Activated CD4-positive, alpha-beta T cell treated with anti-CD3 and anti-CD28 coated beads, Interleukin-2, amount 50 U/mL, for 1 hour (primary cell): ENCODE results near the gene RGS6.

Experiments used
- DNase-seq: peaks from one replicate; pipeline ENCODE4 v3.0.0-alpha.2; 2020

RGS6 gene

DNA sequence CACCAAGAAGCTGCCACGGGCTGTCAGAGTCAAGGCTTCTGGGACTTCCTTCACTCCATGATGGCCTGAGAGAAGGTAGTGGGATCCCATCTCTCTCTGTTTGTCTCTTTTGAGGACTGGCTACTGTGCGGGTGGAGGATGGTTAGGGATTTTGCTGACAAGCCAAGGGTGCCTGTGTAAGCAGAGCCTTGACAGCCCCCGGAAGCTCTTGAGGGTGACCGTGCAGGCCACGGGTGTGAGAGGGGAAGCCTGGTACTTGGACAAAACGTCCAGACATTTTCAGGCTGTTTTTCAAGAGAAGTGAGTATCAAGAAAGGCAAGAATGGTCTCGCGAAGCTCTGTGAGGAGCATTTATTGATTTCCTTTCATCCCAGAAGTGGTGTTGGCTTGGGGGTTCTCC is 609.3 kb downstream of the RGS6 start:
- no peak for DNase-seq

DNA sequence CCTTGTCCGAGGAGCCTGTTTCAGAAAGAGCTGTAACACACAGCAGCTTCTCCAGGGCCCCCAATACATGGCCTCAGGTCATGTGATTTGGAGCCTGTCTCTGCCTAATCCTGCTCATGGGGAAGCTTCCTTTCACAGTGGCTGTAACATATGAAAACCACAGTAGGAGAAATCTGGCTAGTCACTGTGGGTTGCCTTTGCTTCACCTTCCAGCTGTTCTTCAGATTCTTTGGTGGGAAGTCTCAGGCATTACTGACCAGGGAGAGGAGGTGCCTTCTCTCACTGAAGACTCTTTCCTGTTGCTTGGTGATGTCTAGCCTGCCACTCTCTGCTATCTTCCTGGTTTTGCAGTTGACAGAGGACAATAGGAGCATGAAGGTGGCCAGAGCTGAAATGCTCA is 611.1 kb downstream of the RGS6 start:
- DNase-seq, result no peak

GRCh38 chr14:72544615-72545387 is 612.6 kb downstream of the RGS6 start:
- no peak for DNase-seq

DNA sequence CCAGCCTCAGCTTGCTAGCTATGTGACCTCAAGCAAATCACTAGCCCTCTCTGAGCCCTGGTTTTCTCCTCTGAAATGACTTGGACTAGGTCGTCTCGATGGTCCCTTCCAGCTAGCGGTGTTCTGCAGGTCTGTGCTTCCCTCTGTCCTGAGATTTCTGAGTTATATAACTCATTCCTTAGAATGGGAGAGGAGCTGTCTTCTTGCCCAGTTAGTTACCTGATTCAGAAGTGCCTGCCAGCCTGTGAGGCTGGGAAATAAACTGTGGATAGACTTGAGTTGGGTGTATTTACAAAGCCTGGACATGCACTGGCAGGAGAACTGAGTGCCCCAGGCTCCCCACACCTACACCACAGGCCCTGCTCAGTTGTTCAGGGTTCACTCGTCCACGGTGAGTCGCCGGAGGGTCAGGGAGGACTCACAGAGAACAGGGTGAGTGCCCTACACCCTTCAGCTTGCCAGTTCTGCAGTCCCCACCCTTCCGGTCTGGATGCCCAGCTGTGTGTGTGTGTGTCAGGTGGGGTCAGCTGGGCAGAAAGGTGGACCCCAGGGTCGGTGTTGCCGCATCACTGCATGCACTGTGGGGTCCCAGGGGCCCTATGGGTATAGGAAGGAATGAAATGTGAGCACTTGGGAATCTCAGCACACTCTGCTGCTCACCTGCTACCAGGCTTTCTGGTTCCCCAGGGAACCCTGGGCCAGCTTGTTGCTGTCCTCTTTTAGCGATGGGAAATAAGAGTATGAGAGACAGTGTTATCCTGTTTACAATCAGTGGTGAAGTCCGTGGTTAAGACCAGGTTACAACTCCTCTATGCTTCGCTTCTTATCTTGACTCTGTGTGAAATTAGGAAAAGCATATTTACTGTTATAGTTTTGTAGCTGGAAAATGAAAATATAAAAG is 613.4 kb downstream of the RGS6 start:
- no peak for DNase-seq

GRCh38 chr14:72546344-72547016 is 614.3 kb downstream of the RGS6 start:
- DNase-seq, result no peak

- DNase-seq, result no peak
Observed at GRCh38 chr14:72547999-72548398, 615.8 kb downstream of the RGS6 start.

DNA sequence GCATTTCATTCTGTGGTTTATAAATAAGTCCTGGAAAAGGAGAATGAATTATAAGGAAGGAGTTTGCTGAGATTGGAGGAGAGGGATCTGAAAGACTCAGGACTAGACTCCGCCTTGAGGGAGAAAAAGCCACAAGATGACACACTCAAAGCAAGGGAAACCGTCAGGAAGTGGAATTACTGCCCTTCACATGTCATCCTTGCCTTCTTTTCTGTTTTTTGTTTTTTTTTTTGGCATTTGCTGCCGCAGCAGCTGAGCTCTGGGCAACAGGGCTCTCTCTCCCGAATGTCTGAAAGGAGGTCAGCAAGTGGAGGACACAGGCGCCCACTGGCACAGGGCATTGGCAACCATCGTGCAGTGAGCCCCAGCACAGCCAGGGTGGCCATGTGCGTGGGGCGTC is 616.8 kb downstream of the RGS6 start:
- no peak for DNase-seq

DNA sequence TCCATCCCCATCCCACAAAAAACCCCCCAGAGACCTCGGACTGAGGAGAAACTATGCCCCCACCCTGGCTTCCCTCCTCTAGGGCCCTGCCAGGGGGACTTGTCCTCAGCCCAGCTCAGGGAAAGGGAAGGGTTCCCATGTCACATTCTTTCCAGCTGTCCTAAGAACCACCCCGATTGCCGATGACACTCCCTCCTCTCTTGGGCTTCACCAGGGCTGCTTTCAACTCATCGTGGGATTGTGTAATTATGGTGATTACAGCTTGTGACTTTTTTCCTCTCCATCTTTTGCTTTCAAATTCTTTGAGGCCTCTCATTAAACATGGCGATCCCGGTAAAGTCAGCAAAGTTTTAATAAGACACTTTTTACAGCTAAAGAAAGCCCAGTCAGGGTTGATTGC is 617.6 kb downstream of the RGS6 start:
- no peak for DNase-seq

DNA sequence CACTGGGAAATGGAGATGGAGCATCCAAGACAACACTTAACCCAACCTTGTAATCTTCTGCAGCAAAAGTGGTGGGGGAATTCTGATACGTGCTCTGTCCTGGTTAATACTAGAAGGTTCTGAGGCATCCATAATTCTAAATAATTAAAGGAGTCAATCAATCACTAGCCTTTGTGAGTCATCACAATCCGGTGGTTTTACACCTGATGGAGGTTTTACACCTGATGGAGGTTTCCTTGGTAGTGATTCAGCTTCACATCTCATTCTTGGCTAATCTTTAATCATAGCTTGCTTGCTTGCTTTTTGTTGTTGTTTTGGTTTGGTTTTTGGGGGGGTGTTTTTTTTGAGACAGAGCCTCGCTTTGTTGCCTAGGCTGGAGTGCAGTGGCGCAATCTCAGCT is 618.3 kb downstream of the RGS6 start:
- DNase-seq, result no peak

DNA sequence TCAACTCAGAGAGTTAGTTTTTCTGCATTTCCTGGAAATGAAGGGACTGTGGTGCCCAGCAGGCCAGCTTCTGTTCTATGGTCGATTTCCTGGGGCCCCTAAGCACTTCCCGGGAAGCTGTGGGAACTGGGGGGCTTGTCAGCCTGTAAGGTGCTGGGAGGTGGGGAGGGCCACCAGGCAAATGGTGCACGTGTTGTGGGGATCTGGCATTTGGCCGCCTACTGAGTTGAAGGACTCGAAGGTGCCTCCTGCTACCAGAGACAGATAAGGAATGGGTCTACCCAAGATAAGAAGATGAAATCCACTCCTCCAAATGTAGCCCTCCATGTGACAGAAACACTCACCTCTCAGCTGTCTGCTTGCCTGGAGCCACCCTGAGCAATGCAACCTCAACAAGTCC is 620.0 kb downstream of the RGS6 start:
- DNase-seq, result no peak

DNA sequence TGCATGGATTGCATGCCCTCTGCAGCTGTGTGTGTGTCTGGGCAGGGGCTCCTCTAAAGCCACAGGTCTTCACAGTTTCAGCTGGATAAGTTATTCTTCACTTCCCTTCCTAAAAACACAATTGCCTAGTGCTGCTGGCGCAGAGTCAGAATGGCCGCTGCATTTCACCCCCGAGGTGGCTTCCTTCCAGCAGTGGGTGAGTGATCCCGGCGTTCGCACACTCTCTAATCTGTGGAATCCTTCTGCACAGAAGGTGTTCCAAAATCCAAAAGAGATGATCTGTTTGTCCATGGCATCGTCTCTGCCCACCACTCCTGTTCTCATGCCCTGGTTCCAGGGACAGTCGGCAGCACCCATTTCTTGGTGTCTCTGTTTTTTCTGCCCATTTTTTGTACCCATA is 620.9 kb downstream of the RGS6 start:
- DNase-seq, result no peak

- no peak for DNase-seq
Observed at GRCh38 chr14:72553656-72554055, 621.4 kb downstream of the RGS6 start.

DNA sequence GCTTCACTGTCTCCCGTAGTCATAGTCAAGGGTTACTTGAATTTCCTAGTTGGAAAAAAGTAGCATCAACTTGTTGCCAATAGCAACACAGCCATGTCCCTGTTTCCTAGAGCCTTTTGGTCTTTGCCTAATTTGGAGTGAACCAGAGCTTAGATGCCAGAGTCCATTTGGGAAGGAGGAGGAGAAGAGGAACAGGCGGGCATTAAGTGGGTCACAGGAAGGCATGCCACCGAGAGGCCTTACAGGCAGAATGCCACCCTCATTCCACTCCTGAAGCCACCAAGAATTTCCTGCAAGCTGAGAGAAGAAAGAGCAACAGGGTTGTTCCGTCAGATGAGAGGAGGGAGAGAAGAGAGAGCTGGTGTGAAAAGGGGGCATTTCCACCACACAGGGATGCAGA is 622.2 kb downstream of the RGS6 start:
- DNase-seq, result no peak

GRCh38 chr14:72554994-72555608 is 622.9 kb downstream of the RGS6 start:
- no peak for DNase-seq

DNA sequence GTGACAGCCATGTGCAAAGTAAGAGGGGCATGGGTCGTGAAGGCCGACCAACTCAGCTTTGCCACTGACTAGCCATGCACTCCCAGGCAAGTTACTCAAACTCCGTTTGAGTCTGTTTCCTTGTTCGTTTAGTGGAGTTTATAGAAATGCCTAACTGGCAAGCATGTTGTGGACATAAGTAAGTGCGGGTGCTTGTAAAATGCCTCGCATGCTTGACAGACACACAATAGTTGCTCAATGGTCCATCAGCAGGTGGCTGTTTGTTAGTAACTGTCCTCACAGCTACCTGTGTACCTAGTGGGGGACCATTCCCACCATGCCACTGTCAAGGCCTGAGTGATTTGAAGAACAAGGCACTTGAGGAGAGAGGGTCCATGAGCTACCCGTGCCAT is 623.4 kb downstream of the RGS6 start:
- no peak for DNase-seq

DNA sequence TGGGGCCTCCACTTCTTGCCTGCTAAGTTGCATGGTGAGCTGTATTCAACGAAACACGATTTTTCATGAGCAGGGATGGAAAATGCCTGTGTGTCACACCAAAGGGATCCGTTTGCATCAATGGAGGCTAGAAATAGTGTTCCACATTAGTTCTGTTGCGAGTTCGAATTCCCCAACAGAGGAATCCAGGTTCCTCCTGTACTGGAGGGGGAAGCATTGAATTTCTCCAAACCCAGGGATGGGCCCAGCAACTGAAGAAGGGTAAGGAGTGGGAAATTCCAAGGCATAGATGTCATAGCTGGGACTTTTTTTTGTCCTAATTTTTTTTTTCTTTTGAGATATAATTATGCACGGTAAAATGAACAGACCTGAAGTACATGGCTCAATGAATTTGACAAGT is 625.4 kb downstream of the RGS6 start:
- DNase-seq, result no peak

- DNase-seq, result no peak
Observed at GRCh38 chr14:72558721-72559120, 626.5 kb downstream of the RGS6 start.

DNA sequence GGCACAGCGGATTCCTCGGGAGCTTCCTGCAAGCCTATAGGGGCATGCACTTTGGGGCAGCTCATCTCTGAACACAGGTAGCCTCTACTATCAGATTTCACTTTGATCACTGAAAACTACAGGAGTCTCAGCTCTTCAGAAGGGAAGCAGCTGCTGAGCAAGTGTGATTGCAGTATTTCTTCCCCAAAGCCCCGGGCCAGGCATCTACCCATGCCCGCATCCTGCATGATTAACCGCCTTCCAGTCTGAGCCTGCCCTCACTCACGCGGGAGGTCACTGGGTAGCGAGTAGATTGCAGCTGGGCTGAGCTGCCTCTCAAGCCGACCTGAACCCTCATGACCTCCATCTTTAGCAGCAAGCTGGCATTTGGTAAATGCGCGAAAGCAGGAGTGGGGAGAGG is 627.0 kb downstream of the RGS6 start:
- no peak for DNase-seq

GRCh38 chr14:72559669-72560255 is 627.5 kb downstream of the RGS6 start:
- DNase-seq, result no peak

DNA sequence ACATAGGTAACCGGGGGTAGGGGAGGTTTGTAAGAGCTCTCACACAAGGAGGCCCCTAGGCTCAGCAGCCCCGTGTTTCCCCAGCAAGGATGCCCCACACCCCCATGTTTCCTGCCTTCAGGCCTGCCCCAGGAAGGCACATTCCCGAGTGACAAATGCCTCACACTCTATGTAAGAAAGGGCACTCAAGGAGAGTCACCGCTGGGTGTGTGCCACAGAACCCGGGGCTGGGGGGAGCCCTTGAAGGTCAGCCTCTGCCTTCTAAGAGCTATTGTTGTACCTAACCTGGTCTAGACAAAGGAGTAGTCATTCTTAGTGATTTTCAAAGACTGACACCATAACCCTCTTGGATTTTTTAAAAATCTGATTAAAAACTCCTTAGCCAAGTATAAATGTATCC is 628.1 kb downstream of the RGS6 start:
- DNase-seq, result no peak

GRCh38 chr14:72560889-72561493 is 628.8 kb downstream of the RGS6 start:
- no peak for DNase-seq

DNA sequence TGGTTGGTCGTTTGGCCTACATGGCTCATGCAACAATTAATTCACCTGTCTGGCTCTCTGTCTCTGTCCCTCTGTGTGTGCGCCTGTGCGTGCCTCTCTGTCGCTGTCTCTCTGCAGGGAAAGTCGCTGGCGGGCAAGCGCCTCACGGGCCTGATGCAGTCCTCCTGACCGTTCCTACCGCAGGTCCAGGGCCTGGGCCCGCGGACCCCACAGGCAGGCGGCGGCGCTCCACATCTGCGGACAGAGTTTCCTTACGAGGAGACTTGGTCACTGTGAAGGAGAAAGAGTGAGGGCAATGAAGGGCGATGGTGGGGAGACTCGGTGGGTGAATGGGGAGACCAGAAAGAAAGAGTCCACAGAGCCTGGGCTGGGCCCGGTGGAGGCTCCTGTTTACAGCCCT is 630.1 kb downstream of the RGS6 start:
- no peak for DNase-seq
